Progenitor cell of endocrine pancreas (in vitro differentiated cells): ENCODE results near the gene ANKS1A. TPM values are rescaled to one million over a fixed set of nuclear protein-coding genes. Genes with fewer than 3 reads are reported as not detected.

Experiments used
- DNase-seq: peaks from one replicate; pipeline ENCODE4 v3.0.0; 2021; ENCODE audit warnings: low spot score; ENCODE audit not compliant: unreplicated experiment
- H3K27ac Mint-ChIP-seq: 2 replicates; pipeline ENCODE4 v1.8.0; 2021; ENCODE audit warnings: mild to moderate bottlenecking, moderate library complexity, mixed read lengths
- H3K27me3 Mint-ChIP-seq: 2 replicates; pipeline ENCODE4 v1.8.0; 2021; ENCODE audit warnings: mixed read lengths
- H3K36me3 Mint-ChIP-seq: 2 replicates; pipeline ENCODE4 v1.8.0; 2022; ENCODE audit warnings: mixed read lengths; ENCODE audit not compliant: insufficient read depth
- H3K4me1 Mint-ChIP-seq: 2 replicates; pipeline ENCODE4 v1.8.0; 2021; ENCODE audit warnings: low read depth, mixed read lengths
- H3K4me3 Mint-ChIP-seq: 2 replicates; pipeline ENCODE4 v1.8.0; 2021; ENCODE audit warnings: low read depth, mild to moderate bottlenecking, moderate library complexity, mixed read lengths
- H3K9me3 Mint-ChIP-seq: 2 replicates; pipeline ENCODE4 v1.8.0; 2021; ENCODE audit warnings: low read depth, mixed read lengths
- CTCF ChIP-seq: fragments of 200-600 bp; sonication (generic); IDR thresholded peaks from one replicate; pipeline ENCODE4 v1.5.0; 2021; ENCODE audit warnings: antibody characterized with exemption, mild to moderate bottlenecking; ENCODE audit not compliant: unreplicated experiment
- total RNA-seq: library from RNA; stranded (reverse); gene quantifications from 2 replicates; pipeline ENCODE4 v1.2.1, GENCODE V29; 2021

The ANKS1A gene
- total RNA-seq, 1 donor from 2014 or later = 36.4 TPM

GRCh38 chr6:35108309-35108885 is 219.3 kb downstream of the ANKS1A start:
- no peak for DNase-seq
- Mint-ChIP-seq H3K4me3 (no peak overlapping the region), H3K27ac (no peak overlapping the region), H3K27me3 (no peaks in the 10 kb centered on the region), H3K36me3 (peaks cover 9% of the 10 kb centered on the region), H3K9me3 (peaks cover 21% of the 10 kb centered on the region), H3K4me1 (peaks cover 9% of the 10 kb centered on the region)
- no peak for TF ChIP-seq CTCF

GRCh38 chr6:35120746-35121145 is 231.7 kb downstream of the ANKS1A start:
- no peaks in the 10 kb centered on the region for H3K27me3 Mint-ChIP-seq
- H3K27ac Mint-ChIP-seq = no peak overlapping the region
- peaks cover 3% of the 10 kb centered on the region for H3K9me3 Mint-ChIP-seq
- peaks cover 7% of the 10 kb centered on the region for H3K4me1 Mint-ChIP-seq
- H3K36me3 Mint-ChIP-seq = no peaks in the 10 kb centered on the region
- no peak overlapping the region for H3K4me3 Mint-ChIP-seq
- DNase-seq = no peak
- TF ChIP-seq CTCF = no peak

- no peak overlapping the region for H3K4me3 Mint-ChIP-seq
- peaks cover 4% of the 10 kb centered on the region for H3K27me3 Mint-ChIP-seq
- H3K9me3 Mint-ChIP-seq = peaks cover 3% of the 10 kb centered on the region
- no peak for DNase-seq
- no peaks in the 10 kb centered on the region for H3K36me3 Mint-ChIP-seq
- H3K27ac Mint-ChIP-seq = no peak overlapping the region
- no peak for TF ChIP-seq CTCF
- peaks cover 3% of the 10 kb centered on the region for H3K4me1 Mint-ChIP-seq
Measured at GRCh38 chr6:35124356-35124755, 235.3 kb downstream of the ANKS1A start.

- Mint-ChIP-seq H3K36me3 (no peaks in the 10 kb centered on the region), H3K27ac (no peak overlapping the region), H3K9me3 (no peaks in the 10 kb centered on the region), H3K4me1 (peaks cover 6% of the 10 kb centered on the region), H3K27me3 (peaks cover 4% of the 10 kb centered on the region), H3K4me3 (no peak overlapping the region)
- TF ChIP-seq CTCF = no peak
- no peak for DNase-seq
Measured at GRCh38 chr6:35128042-35128441, 239.0 kb downstream of the ANKS1A start.

- H3K4me1 Mint-ChIP-seq = peaks cover 6% of the 10 kb centered on the region
- no peaks in the 10 kb centered on the region for H3K9me3 Mint-ChIP-seq
- TF ChIP-seq CTCF = no peak
- no peak overlapping the region for H3K27ac Mint-ChIP-seq
- no peaks in the 10 kb centered on the region for H3K36me3 Mint-ChIP-seq
- DNase-seq = no peak
- peaks cover 4% of the 10 kb centered on the region for H3K27me3 Mint-ChIP-seq
- H3K4me3 Mint-ChIP-seq = no peak overlapping the region
Measured at GRCh38 chr6:35128496-35128895, 239.4 kb downstream of the ANKS1A start.
